ENCODE results near the gene ARFGEF3.

Gene ARFGEF3

GRCh38 chr6:138250513-138251247, 88.9 kb downstream of the ARFGEF3 start:
- no peak for TF ChIP-seq CTCF (conservative IDR thresholded peaks at IDR 0.05)

GRCh38 chr6:138253731-138254130, 92.0 kb downstream of the ARFGEF3 start:
- peak overlapping the region; percentile 95; the same call in 1 of the 2 replicates for H3K27ac ChIP-seq
- no peak for TF ChIP-seq CTCF (conservative IDR thresholded peaks at IDR 0.05)

More at GRCh38 chr6:138250513-138251247, 88.9 kb downstream of the ARFGEF3 start:
- H3K27ac ChIP-seq, result peak overlapping the region; percentile 14; the same call in 1 of the 2 replicates

- peak overlapping the region; percentile 95 for H3K27ac ChIP-seq
- no peak for TF ChIP-seq CTCF (conservative IDR thresholded peaks at IDR 0.05)
Observed at GRCh38 chr6:138255443-138255842, 93.7 kb downstream of the ARFGEF3 start.

GRCh38 chr6:138257638-138258040, 95.9 kb downstream of the ARFGEF3 start:
- TF ChIP-seq CTCF (conservative IDR thresholded peaks at IDR 0.05), result no peak
- peak overlapping the region; percentile 95 for H3K27ac ChIP-seq

GRCh38 chr6:138258197-138258596, 96.5 kb downstream of the ARFGEF3 start:
- H3K27ac ChIP-seq, result peak overlapping the region; percentile 95
- no peak for TF ChIP-seq CTCF (conservative IDR thresholded peaks at IDR 0.05)

GRCh38 chr6:138258991-138259390, 97.3 kb downstream of the ARFGEF3 start:
- no peak for TF ChIP-seq CTCF (conservative IDR thresholded peaks at IDR 0.05)
- peak overlapping the region; percentile 95 for H3K27ac ChIP-seq

- peak overlapping the region; percentile 95; the same call in 1 of the 2 replicates for H3K27ac ChIP-seq
- no peak for TF ChIP-seq CTCF (conservative IDR thresholded peaks at IDR 0.05)
Observed at GRCh38 chr6:138261116-138261780, 99.5 kb downstream of the ARFGEF3 start.

Measured in VCaP (cell line).